HAP-1 (cell line): ENCODE data around the gene PTPRB.

ENCODE experiments used
- DNase-seq, 2 experiments: peaks; one replicate each; pipeline ENCODE4 v3.0.0-alpha.2; 2016 to 2020; ENCODE audit warnings: low spot score in 2 of 2
- H3K27me3 ChIP-seq: fragments of 250-450 bp; sonication (Bioruptor Pico); 2 replicates; pipeline ENCODE4 v1.5.1; 2020; ENCODE audit warnings: low read depth, mild to moderate bottlenecking, moderate library complexity
- H3K36me3 ChIP-seq: fragments of 250-450 bp; sonication (Bioruptor Pico); replicated peaks from 2 replicates; pipeline ENCODE4 v1.5.1; 2020; ENCODE audit warnings: mild to moderate bottlenecking
- H3K4me1 ChIP-seq: fragments of 250-450 bp; sonication (Bioruptor Pico); 2 replicates; pipeline ENCODE4 v1.5.1; 2020; ENCODE audit warnings: mild to moderate bottlenecking
- H3K4me3 ChIP-seq: fragments of 250-450 bp; sonication (Bioruptor Pico); 2 replicates; pipeline ENCODE4 v1.5.1; 2020; ENCODE audit warnings: mild to moderate bottlenecking, moderate library complexity
- H3K9me3 ChIP-seq: fragments of 250-450 bp; sonication (Bioruptor Pico); 2 replicates; pipeline ENCODE4 v1.5.1; 2020; ENCODE audit warnings: mild to moderate bottlenecking, moderate library complexity
- in situ Hi-C: fragments of 300-500 bp; cut with MboI; formaldehyde crosslinking; loops from 3 replicates; pipeline ENCODE4 v1.14.3; 2020; ENCODE audit warnings: low sequenced_read_pairs, inconsistent platforms, mixed read lengths

Gene PTPRB

GRCh38 chr12:70560671-70561070 is 76.6 kb downstream of the PTPRB start:
- Histone ChIP-seq H3K9me3 (no peaks in the 10 kb centered on the region), H3K4me3 (no peak overlapping the region), H3K4me1 (no peaks in the 10 kb centered on the region), H3K27me3 (0 out of 2 replicates have a peak, but pooled peaks cover 3% of the 10 kb centered on the region), H3K36me3 (no peaks in the 10 kb centered on the region)
- DNase-seq, result no peak
- in situ Hi-C loops, result no loop called here

- Histone ChIP-seq H3K36me3 (no peaks in the 10 kb centered on the region), H3K27me3 (0 out of 2 replicates have a peak, but pooled peaks cover 3% of the 10 kb centered on the region), H3K4me3 (no peak overlapping the region), H3K9me3 (no peaks in the 10 kb centered on the region), H3K4me1 (no peaks in the 10 kb centered on the region)
- in situ Hi-C loops, result no loop called here
- no peak for DNase-seq
These were observed 77.8 kb downstream of the PTPRB start for GRCh38 chr12:70559390-70559789.

GRCh38 chr12:70557583-70558191 is 79.5 kb downstream of the PTPRB start:
- Histone ChIP-seq H3K9me3 (no peaks in the 10 kb centered on the region), H3K27me3 (no peaks in the 10 kb centered on the region), H3K4me3 (no peak overlapping the region), H3K36me3 (no peaks in the 10 kb centered on the region), H3K4me1 (no peaks in the 10 kb centered on the region)
- no peak for DNase-seq
- in situ Hi-C loops, result no loop called here

- Histone ChIP-seq H3K9me3 (no peaks in the 10 kb centered on the region), H3K36me3 (no peaks in the 10 kb centered on the region), H3K4me1 (no peaks in the 10 kb centered on the region), H3K4me3 (no peak overlapping the region), H3K27me3 (no peaks in the 10 kb centered on the region)
- no peak for DNase-seq
- in situ Hi-C loops, result no loop called here
These were observed 80.9 kb downstream of the PTPRB start for GRCh38 chr12:70556179-70556869.

- Histone ChIP-seq H3K27me3 (no peaks in the 10 kb centered on the region), H3K9me3 (no peaks in the 10 kb centered on the region), H3K36me3 (no peaks in the 10 kb centered on the region), H3K4me3 (no peak overlapping the region), H3K4me1 (no peaks in the 10 kb centered on the region)
- no peak for DNase-seq
- in situ Hi-C loops, result no loop called here
These were observed 82.1 kb downstream of the PTPRB start for GRCh38 chr12:70555081-70555480.

GRCh38 chr12:70553391-70553859 is 83.8 kb downstream of the PTPRB start:
- no peak for DNase-seq
- Histone ChIP-seq H3K36me3 (no peaks in the 10 kb centered on the region), H3K9me3 (no peaks in the 10 kb centered on the region), H3K27me3 (no peaks in the 10 kb centered on the region), H3K4me1 (no peaks in the 10 kb centered on the region), H3K4me3 (no peak overlapping the region)
- in situ Hi-C loops, result no loop called here

- no peak for DNase-seq
- in situ Hi-C loops, result no loop called here
- H3K9me3 ChIP-seq, result no peaks in the 10 kb centered on the region
- H3K4me3 ChIP-seq, result no peak overlapping the region
- H3K27me3 ChIP-seq, result no peaks in the 10 kb centered on the region
- H3K4me1 ChIP-seq, result no peaks in the 10 kb centered on the region
- no peaks in the 10 kb centered on the region for H3K36me3 ChIP-seq
These were observed 85.5 kb downstream of the PTPRB start for GRCh38 chr12:70551731-70552130.

- in situ Hi-C loops, result no loop called here
- no peaks in the 10 kb centered on the region for H3K9me3 ChIP-seq
These were observed 87.0 kb downstream of the PTPRB start for GRCh38 chr12:70550180-70550577.

GRCh38 chr12:70549340-70550179 is 87.7 kb downstream of the PTPRB start:
- no peak for DNase-seq
- H3K9me3 ChIP-seq, result no peaks in the 10 kb centered on the region
- in situ Hi-C loops, result no loop called here
- H3K27me3 ChIP-seq, result no peaks in the 10 kb centered on the region
- no peaks in the 10 kb centered on the region for H3K36me3 ChIP-seq
- no peaks in the 10 kb centered on the region for H3K4me1 ChIP-seq
- no peak overlapping the region for H3K4me3 ChIP-seq

More at GRCh38 chr12:70550180-70550577, 87.0 kb downstream of the PTPRB start:
- Histone ChIP-seq H3K36me3 (no peaks in the 10 kb centered on the region), H3K4me1 (no peaks in the 10 kb centered on the region), H3K4me3 (no peak overlapping the region), H3K27me3 (no peaks in the 10 kb centered on the region)
- no peak for DNase-seq

GRCh38 chr12:70543444-70543843 is 93.8 kb downstream of the PTPRB start:
- Histone ChIP-seq H3K4me3 (no peak overlapping the region), H3K4me1 (peaks cover 9% of the 10 kb centered on the region), H3K36me3 (no peaks in the 10 kb centered on the region), H3K9me3 (no peaks in the 10 kb centered on the region), H3K27me3 (no peaks in the 10 kb centered on the region)
- DNase-seq, result peak; percentile 29 to 56
- in situ Hi-C loops, result no loop called here

GRCh38 chr12:70540996-70541395 is 96.2 kb downstream of the PTPRB start:
- DNase-seq, result no peak
- in situ Hi-C loops, result no loop called here

GRCh38 chr12:70536650-70537049 is 100.6 kb downstream of the PTPRB start:
- no peaks in the 10 kb centered on the region for H3K27me3 ChIP-seq
- no peak overlapping the region for H3K4me3 ChIP-seq
- no peaks in the 10 kb centered on the region for H3K9me3 ChIP-seq
- H3K36me3 ChIP-seq, result no peaks in the 10 kb centered on the region
- no peak for DNase-seq
- in situ Hi-C loops, result no loop called here
- no peaks in the 10 kb centered on the region for H3K4me1 ChIP-seq

More at GRCh38 chr12:70540996-70541395, 96.2 kb downstream of the PTPRB start:
- Histone ChIP-seq H3K36me3 (no peaks in the 10 kb centered on the region), H3K27me3 (no peaks in the 10 kb centered on the region), H3K4me1 (peaks cover 9% of the 10 kb centered on the region), H3K9me3 (no peaks in the 10 kb centered on the region), H3K4me3 (no peak overlapping the region)

GRCh38 chr12:70535896-70536374 is 101.3 kb downstream of the PTPRB start:
- no peak for DNase-seq
- in situ Hi-C loops, result no loop called here
- H3K36me3 ChIP-seq, result no peaks in the 10 kb centered on the region

GRCh38 chr12:70534466-70534865 is 102.8 kb downstream of the PTPRB start:
- Histone ChIP-seq H3K4me1 (no peaks in the 10 kb centered on the region), H3K4me3 (no peak overlapping the region), H3K27me3 (no peaks in the 10 kb centered on the region), H3K9me3 (no peaks in the 10 kb centered on the region), H3K36me3 (no peaks in the 10 kb centered on the region)
- in situ Hi-C loops, result no loop called here
- no peak for DNase-seq

More at GRCh38 chr12:70535896-70536374, 101.3 kb downstream of the PTPRB start:
- Histone ChIP-seq H3K4me1 (no peaks in the 10 kb centered on the region), H3K9me3 (no peaks in the 10 kb centered on the region), H3K4me3 (no peak overlapping the region), H3K27me3 (no peaks in the 10 kb centered on the region)
